HG03558 (cell line): ENCODE measurements around the gene PREB.
"Not testable (repeated sequence)": the region's sequence is repeated elsewhere in the genome, so short reads cannot be mapped to it uniquely, and the experiment has no call there.

Experiments used
- ATAC-seq: cut with Tn5 transposase; IDR thresholded peaks from one replicate; pipeline ENCODE4 v1.9.1; 2021; ENCODE audit warnings: moderate number of reproducible peaks; ENCODE audit not compliant: unreplicated experiment; ENCODE audit errors: extremely low read depth

PREB gene

DNA sequence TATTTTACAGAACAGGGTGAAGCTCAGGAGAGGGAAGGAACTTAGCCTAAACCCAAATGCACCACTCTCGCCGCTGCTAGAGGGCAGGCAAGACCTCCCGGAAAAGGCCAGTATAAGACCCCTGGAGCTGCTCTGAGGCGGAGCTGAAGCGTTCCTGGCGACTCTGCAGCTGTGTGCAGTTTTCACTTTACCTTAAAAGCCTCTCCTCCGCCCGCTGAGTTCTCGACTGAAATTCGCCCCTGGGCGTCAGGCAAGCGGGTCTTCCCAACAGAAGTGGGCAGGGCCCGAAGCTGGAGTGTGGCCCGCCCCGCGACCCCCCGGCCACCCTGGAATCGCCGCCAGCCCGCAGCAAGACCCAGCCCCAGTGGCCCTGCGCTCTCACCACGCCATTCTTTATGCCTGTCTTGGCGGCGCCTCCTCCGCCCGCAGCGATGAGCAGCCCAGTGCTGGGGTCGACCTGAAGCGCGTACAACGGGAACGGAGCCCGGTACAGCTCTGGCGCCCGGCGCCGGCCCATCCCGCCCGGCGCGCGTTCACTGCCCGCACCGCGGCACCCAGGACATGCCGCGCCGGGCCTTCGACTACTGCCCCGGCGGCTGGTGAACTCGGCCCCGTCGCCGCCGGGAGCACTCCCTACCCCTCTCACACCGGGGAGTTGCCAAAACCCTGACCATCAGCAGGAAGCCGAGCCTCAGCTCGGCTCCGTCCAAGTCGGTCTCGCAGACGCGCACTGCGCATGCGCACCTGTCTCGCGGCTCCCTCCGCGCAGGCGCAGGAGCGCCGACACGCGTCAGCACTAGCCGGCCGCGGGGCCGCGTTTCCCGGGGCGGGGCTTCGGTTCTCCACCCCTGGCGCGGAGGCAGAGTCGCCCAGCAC is at the start of gene PREB:
TSS of gene PREB (minus strand) at position 732 of the 876 bp plus-strand sequence. CDS start at position 517, 215 bp downstream.
- peak; percentile 36 for ATAC-seq

GRCh38 chr2:27184115-27184514 is 49.7 kb upstream of the PREB start:
- no peak for ATAC-seq

DNA sequence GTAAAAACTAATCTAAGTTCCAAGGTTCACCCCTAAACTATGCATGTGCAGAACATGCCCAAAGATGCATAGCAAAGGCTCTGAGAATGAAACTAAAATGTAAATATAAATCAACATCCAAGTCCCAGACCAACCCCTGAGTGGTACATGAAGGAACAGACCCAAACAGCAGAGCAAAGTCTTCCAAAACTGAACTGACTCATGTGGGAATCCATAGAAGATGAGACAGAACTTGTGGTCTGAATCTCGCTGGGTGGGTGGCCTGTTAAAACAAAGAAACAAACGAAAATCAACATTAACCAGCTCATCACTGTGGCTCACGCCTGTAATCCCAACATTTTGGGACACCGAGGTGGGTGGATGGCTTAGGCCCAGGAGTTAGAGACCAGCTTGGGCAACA is 47.9 kb upstream of the PREB start:
- no peak for ATAC-seq

- ATAC-seq, result no peak
Measured at GRCh38 chr2:27179344-27180000, 45.0 kb upstream of the PREB start.

GRCh38 chr2:27178469-27178868 is 44.0 kb upstream of the PREB start:
- ATAC-seq, result no peak

GRCh38 chr2:27177441-27178351 is 43.3 kb upstream of the PREB start:
- ATAC-seq, result no peak

- ATAC-seq, result not testable (repeated sequence)
Measured at GRCh38 chr2:27175781-27176180, 41.3 kb upstream of the PREB start.

DNA sequence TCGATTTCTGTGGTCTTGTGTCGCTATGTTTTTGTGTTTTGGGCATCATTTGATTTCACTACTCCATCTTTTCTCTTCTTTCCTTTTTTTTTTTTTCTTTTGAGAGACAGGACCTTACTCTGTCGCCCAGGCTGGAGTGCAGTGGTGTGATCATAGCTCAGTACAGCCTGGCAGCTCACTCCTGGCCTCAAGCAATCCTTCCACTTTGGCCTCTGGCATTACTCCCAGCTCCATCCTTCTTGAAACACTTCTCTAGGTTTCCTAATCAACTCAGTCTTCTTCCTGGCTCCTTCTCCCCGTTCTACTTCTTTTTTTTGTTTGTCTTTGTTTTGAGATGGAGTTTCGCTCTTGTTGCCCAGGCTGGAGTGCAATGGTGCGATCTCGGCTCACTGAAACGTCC is 40.9 kb upstream of the PREB start:
- no peak for ATAC-seq

GRCh38 chr2:27174638-27175037 is 40.2 kb upstream of the PREB start:
- ATAC-seq, result no peak

DNA sequence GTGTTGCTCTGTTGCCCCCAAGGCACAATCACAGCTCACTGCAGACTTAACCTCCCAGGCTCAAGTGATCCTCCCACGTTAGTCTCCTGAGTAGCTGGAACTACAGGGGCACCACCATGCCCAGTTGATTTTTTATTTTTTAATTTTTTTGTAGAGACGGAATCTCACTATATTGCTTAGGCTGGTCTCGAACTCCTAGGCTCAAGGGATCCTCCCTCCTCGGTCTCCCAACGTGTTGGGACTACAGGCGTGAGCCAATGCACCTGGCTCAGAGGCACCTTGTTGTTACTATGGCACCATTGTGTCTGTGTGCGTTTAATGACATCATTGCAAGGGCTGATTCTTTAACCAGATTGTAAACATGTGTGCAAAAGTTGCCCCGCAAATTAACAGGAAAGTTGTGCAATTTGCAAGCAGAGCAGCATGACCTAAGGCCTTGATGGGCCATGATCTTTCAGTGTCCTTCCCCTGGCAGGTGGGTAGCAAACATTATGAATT is 37.0 kb upstream of the PREB start:
- ATAC-seq, result no peak

DNA sequence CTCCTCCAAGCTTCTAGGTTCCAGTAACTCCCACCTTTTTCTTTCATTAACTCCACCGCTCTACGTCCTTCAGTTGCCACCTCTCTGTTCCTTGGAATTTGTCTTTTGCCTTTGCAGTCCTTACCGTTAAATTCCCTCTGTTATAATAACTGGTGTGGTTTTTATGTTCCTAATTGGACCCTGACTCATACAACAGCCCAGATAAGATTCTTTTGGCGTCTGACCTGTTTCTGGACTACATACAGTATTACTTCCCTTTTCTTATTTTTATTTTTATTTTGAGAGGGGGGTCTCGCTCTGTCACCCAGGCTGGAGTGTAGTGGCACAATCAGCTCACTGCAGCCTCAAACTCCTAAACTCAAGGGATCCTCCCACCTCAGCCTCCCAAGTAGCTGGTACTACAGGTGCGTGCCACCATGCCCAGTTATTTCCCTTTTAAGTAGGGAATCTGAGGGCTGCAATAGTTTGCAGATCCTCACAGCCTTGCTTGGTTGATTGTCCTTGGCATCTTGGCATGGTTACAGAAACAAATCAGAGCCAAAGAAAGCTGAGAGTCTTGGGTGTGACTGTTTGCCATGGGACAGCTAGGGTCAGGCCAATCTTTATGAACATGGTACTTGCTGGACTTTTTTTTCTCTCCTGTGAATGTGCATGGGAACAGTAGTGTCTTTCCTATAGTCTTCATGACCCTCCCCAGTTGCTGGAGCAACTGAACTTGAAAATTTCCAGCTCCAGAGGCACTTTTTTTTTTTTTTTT is 36.3 kb upstream of the PREB start:
- ATAC-seq, result no peak

DNA sequence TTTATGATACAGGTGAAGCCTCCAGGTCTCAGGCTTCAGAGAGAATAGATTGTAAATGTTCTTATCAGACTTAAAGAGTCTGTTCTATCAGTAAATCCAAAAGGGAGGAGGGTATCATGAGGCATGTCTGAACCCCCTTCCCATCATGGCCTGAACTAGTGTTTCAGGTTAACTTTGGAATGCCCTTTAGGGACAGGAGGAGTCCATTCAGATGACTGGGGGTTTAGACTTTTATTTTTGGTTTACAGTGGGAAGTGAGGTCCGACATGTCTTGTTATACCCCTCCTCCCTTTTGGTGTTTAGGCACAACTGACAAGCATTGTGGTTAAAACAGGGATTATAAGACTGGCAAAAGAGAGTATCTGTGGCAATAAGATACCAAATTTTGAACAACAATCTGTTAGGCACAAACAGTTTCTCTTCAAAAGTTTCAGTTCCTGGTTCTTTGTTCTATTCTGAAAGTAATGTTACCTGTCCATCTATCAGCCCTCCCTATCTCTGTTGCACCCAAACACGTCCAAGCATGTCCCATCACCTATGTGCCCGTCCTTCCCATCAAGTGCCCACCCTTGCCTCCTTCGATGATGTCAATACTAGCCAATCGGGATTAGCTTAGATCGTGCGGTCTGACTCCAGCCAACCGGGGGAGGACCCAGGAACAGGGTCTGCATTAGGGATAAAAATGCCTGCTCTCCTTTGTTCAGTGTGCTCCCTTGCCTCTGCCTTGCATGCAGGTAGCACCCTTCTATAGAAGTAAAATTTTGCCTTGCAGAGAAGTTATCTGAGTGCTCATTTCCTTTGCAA is 30.7 kb upstream of the PREB start:
- no peak for ATAC-seq

DNA sequence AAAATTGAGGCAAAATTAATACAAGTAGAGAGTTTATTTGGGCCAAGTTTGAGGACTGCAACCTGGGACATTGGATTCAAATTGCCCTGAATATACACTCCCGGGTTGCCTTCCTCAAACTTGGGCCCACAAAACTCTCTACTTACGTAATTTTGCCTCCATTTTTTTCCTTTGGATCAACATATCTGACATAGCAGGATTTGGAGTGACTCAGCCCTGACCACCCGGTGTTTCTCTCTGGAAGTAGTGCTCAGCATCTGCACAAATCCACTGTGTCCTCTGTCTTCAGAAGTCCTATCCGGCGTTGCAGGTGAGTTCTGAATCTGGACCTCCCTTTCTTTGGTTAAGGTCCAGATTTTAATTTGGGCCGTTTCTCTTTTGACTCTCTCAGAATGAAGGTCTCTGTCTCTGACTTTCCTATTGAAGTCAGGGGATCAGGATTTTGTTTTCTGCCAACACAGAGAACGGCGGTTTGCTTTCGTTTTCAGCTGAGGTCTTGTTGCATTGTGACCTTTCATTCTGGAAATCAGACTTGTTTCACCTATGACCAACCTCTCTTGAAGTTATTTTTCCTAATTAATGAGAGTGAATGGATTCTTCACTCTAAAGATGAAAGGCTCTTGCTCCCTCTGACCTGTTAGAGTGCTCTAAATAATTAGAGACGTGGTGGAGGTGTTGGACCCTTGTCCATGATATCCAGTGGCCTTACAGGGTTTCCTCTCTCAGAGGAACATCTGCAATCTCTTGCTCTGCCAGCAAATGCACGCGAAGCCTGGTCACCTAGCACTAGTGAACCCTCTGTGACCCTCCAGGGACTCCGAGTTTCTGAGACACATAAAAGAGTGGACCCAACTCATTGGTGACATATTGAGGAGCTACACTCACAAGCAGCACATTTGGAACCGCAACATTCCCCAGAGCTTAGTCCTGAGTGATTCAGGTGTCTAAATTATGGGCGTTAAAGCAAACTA is 28.0 kb upstream of the PREB start:
- ATAC-seq, result no peak

- ATAC-seq, result no peak
Measured at GRCh38 chr2:27160191-27160590, 25.8 kb upstream of the PREB start.

GRCh38 chr2:27159271-27159670 is 24.8 kb upstream of the PREB start:
- ATAC-seq, result no peak

DNA sequence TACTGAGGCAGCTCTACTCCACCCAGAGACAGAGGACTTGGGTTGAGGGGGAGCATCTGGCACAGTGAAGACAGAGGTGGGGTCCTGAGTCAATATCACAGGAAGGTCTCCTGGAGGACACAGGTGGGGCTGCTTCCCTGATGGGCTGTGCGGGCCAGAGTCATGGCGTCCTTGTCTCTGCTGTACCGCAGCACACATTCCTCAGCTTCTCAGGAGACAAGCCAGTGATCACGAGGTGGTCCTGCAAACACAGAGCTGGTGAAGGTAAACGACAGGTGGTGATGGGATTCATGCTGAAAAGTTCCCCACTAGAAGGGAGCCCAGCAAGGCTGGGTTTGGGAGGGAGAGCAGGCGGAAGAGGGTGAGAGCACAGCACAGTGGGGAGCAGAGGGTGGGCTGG is 24.0 kb upstream of the PREB start:
- no peak for ATAC-seq

GRCh38 chr2:27155069-27155520 is 20.7 kb upstream of the PREB start:
- ATAC-seq, result no peak

- ATAC-seq, result no peak
Measured at GRCh38 chr2:27154488-27154887, 20.1 kb upstream of the PREB start.
